HCT116 (cell line): ENCODE measurements around the gene LRRK1. TPM values are rescaled to one million over a fixed set of nuclear protein-coding genes. Genes with fewer than 3 reads are reported as not detected.
A peak's percentile ranks its signal among the peaks of the same experiment; 100 is the strongest.

Experiments
- ATAC-seq: fragments of 200-7000 bp; cut with Tn5 transposase; 2 replicates; pipeline ENCODE4 v1.9.1; 2020; ENCODE audit warnings: mild to moderate bottlenecking, moderate library complexity
- BruUV-seq: library from RNA; stranded (reverse); fragments of 400-500 nt; replicated peaks from 2 replicates; lab custom pipeline; 2021; lab: Mats Ljungman, UMichigan
- CTCF ChIA-PET: fragments of 300-600 bp; sonication (Branson Sonifier 250); formaldehyde crosslinking; loops from one replicate; lab custom pipeline; 2021; ENCODE audit warnings: antibody characterized with exemption; lab: Charles Lee
- POLR2A ChIA-PET: fragments of 300-600, 350-600 bp; sonication (Branson Sonifier 250); formaldehyde crosslinking; loops from one replicate; lab custom pipeline; 2021; ENCODE audit warnings: antibody characterized with exemption; lab: Charles Lee
- RAD21 ChIA-PET, 2 experiments: fragments of 300-600 bp; sonication (Branson Sonifier 250); formaldehyde crosslinking; loops; one replicate each; lab custom pipeline; 2023; ENCODE audit warnings: low total read pairs in 2 of 2; ENCODE audit not compliant: uncharacterized antibody in 2 of 2, unreplicated experiment in 2 of 2, low non-redundant PET in 1 of 2; lab: Charles Lee
- DNase-seq: peaks from one replicate; pipeline ENCODE4 v3.0.0-alpha.2; 2010; ENCODE audit warnings: low read depth, low spot score
- H2AFZ ChIP-seq: fragments of 200-600 bp; shearing (Covaris generic), sonication (generic); 2 replicates; pipeline ENCODE4 v1.6.1; 2017; ENCODE audit warnings: low read depth, mixed run types, mixed read lengths, antibody characterized with exemption, low read length; ENCODE audit not compliant: poor library complexity, severe bottlenecking
- H3K27ac ChIP-seq: 2 replicates; pipeline ENCODE4 v1.5.1; 2012; ENCODE audit warnings: low read depth, low read length
- H3K27me3 ChIP-seq: fragments of 200-600 bp; sonication (generic); 2 replicates; pipeline ENCODE4 v1.6.1; 2016; ENCODE audit warnings: mixed run types, low read length, mixed read lengths; ENCODE audit not compliant: insufficient read depth
- H3K36me3 ChIP-seq, 2 experiments: fragments of 200-500 bp in 1 of 2; fragments of 200-600 bp in 1 of 2; sonication (Bioruptor generic) in 1 of 2; sonication (generic) in 1 of 2; 2 replicates each; pipeline versions ENCODE4 v1.5.1 to v1.6.1; 2014 to 2016; ENCODE audit warnings: low read length in 2 of 2, inconsistent platforms in 1 of 2, mixed read lengths in 1 of 2, mixed run types in 1 of 2; ENCODE audit not compliant: insufficient read depth in 2 of 2, control insufficient read depth in 1 of 2
- H3K4me1 ChIP-seq, 2 experiments: fragments of 200-600 bp in 1 of 2; sonication (generic) in 1 of 2; 2 replicates each; pipeline versions ENCODE4 v1.5.1 to v1.6.1; 2012 to 2017; ENCODE audit warnings: low read length in 2 of 2, inconsistent platforms in 1 of 2, mild to moderate bottlenecking in 1 of 2, mixed read lengths in 1 of 2, mixed run types in 1 of 2, moderate library complexity in 1 of 2; ENCODE audit not compliant: insufficient read depth in 2 of 2, control insufficient read depth in 1 of 2
- H3K4me2 ChIP-seq: fragments of 200-600 bp; sonication (generic); 2 replicates; pipeline ENCODE4 v1.6.1; 2017; ENCODE audit warnings: mixed run types, low read length, mixed read lengths
- H3K4me3 ChIP-seq, 2 experiments: fragments of 200-600 bp in 1 of 2; sonication (generic) in 1 of 2; replicated peaks in 1 of 2; 2 replicates each; pipeline ENCODE4 v1.5.1; 2011 to 2016; ENCODE audit warnings: low read length in 2 of 2, control low read depth in 1 of 2, low read depth in 1 of 2, mild to moderate bottlenecking in 1 of 2, mixed read lengths in 1 of 2, mixed run types in 1 of 2
- H3K79me2 ChIP-seq: fragments of 200-600 bp; sonication (generic); 2 replicates; pipeline ENCODE4 v1.6.1; 2017; ENCODE audit warnings: mild to moderate bottlenecking, mixed run types, low read length, moderate library complexity, mixed read lengths; ENCODE audit not compliant: insufficient read depth
- H3K9ac ChIP-seq: fragments of 200-600 bp; sonication (generic); 2 replicates; pipeline ENCODE4 v1.6.1; 2016; ENCODE audit warnings: low read length, mixed read lengths
- H3K9me2 ChIP-seq: fragments of 200-600 bp; sonication (generic), shearing (Covaris generic); 2 replicates; pipeline ENCODE4 v1.6.1; 2017; ENCODE audit warnings: mixed run types, mild to moderate bottlenecking, moderate library complexity; ENCODE audit not compliant: insufficient read depth
- H3K9me3 ChIP-seq, 2 experiments: fragments of 200-500 bp in 1 of 2; fragments of 200-600 bp in 1 of 2; sonication (Bioruptor generic) in 1 of 2; sonication (generic) in 1 of 2; 2 replicates each; pipeline ENCODE4 v1.6.1; 2014 to 2017; ENCODE audit warnings: low read length in 2 of 2, mixed read lengths in 2 of 2, inconsistent platforms in 1 of 2, low read depth in 1 of 2, mild to moderate bottlenecking in 1 of 2, mixed run types in 1 of 2, moderate library complexity in 1 of 2; ENCODE audit not compliant: control insufficient read depth in 1 of 2, insufficient read depth in 1 of 2
- H4K20me1 ChIP-seq: fragments of 200-600 bp; sonication (generic), shearing (Covaris generic); 2 replicates; pipeline ENCODE4 v1.6.1; 2017; ENCODE audit warnings: mixed run types, mild to moderate bottlenecking, moderate library complexity; ENCODE audit not compliant: insufficient read depth
- POLR2AphosphoS5 ChIP-seq: IDR thresholded peaks from 2 replicates; pipeline ENCODE4 v1.6.1; 2011; ENCODE audit warnings: mild to moderate bottlenecking, low read depth, low read length, moderate library complexity
- TCF7L2 ChIP-seq: IDR thresholded peaks from 2 replicates; pipeline ENCODE4 v1.7.0; 2011; ENCODE audit warnings: borderline replicate concordance, inconsistent platforms; ENCODE audit not compliant: insufficient read depth, insufficient read length; ENCODE audit errors: extremely low read depth
- ZFX ChIP-seq: fragments of 450-650 bp; IDR thresholded peaks from 2 replicates; pipeline ENCODE4 v1.6.1; 2017
- ZNF274 ChIP-seq: fragments of 200-500 bp; sonication (Bioruptor generic); IDR thresholded peaks from 2 replicates; pipeline ENCODE4 v1.6.1; 2014; ENCODE audit warnings: mild to moderate bottlenecking, low read depth, low read length, inconsistent platforms
- intact Hi-C: fragments of 100-400 bp; cut with micrococcal nuclease; formaldehyde crosslinking; loops from 2 replicates; pipeline ENCODE4 v1.10.0; 2022
- total RNA-seq: library from RNA; stranded (reverse); gene quantifications from one replicate; pipeline ENCODE4 v1.2.1, GENCODE V29; 2021; ENCODE audit not compliant: unreplicated experiment
- TF ChIP-seq, protein P1 (sequence below): IDR thresholded peaks from 2 replicates; pipeline ENCODE4 v1.6.1; 2011; ENCODE audit warnings: mild to moderate bottlenecking, low read length, moderate library complexity; ENCODE audit not compliant: insufficient replicate concordance; ENCODE audit errors: extremely low read depth

The LRRK1 gene
- total RNA-seq, 1 experiment from 2014 or later, result 21.6 TPM

GRCh38 chr15:100880139-100880896, 38.8 kb upstream of the LRRK1 start:
- Histone ChIP-seq H3K27me3 (no peaks in the 10 kb centered on the region), H3K9me2 (no peaks in the 10 kb centered on the region), H3K4me3 (peak overlapping the region; percentile 77 to 89), H3K36me3 (peaks cover 2 to 36% of the 10 kb centered on the region in 2 experiments; a peak in 1 of 4 replicates), H3K27ac (peak overlapping the region; percentile 73), H2AFZ (no peak overlapping the region), H3K9ac (peak overlapping the region; percentile 90), H3K4me2 (peak overlapping the region; percentile 89), H3K9me3 (no peaks in the 10 kb centered on the region), H4K20me1 (peaks cover 35% of the 10 kb centered on the region), H3K4me1 (peaks cover 28 to 57% of the 10 kb centered on the region in 2 experiments), H3K79me2 (peaks cover 68% of the 10 kb centered on the region)
- no peak for TF ChIP-seq ZNF274
- no peak for TF ChIP-seq POLR2AphosphoS5
- TF ChIP-seq ZFX, result peak; percentile 36
- TF ChIP-seq TCF7L2, result peak; percentile 9
- TF ChIP-seq, protein P1, sequence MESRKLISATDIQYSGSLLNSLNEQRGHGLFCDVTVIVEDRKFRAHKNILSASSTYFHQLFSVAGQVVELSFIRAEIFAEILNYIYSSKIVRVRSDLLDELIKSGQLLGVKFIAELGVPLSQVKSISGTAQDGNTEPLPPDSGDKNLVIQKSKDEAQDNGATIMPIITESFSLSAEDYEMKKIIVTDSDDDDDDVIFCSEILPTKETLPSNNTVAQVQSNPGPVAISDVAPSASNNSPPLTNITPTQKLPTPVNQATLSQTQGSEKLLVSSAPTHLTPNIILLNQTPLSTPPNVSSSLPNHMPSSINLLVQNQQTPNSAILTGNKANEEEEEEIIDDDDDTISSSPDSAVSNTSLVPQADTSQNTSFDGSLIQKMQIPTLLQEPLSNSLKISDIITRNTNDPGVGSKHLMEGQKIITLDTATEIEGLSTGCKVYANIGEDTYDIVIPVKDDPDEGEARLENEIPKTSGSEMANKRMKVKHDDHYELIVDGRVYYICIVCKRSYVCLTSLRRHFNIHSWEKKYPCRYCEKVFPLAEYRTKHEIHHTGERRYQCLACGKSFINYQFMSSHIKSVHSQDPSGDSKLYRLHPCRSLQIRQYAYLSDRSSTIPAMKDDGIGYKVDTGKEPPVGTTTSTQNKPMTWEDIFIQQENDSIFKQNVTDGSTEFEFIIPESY, result no peak
- ChIA-PET RAD21 (no interaction called here), POLR2A (interaction anchor here (0.6 to 1.6 kb wide), 2 partner anchors 122 to 278 kb away, joined by 3 read pairs; partner anchors contain the start of genes ASB7 and LINS1), CTCF (interaction anchor here (0.8 kb wide), 1 partner anchor 128 kb away, joined by 4 read pairs; no protein-coding TSS in a partner anchor)
- peak; percentile 13 for ATAC-seq
- BruUV-seq, result no TSS peak
- intact Hi-C loops, result no loop called here
- no peak for DNase-seq
